ENCODE measurements around the gene NFATC3. TPM values are rescaled to one million over a fixed set of nuclear protein-coding genes. Genes with fewer than 3 reads are reported as not detected.
"Not testable (repeated sequence)": the region's sequence is repeated elsewhere in the genome, so short reads cannot be mapped to it uniquely, and the experiment has no call there.

Gene NFATC3
- total RNA-seq, 4 donors from 2014 or later: 27.5 to 107 (median 41.6) TPM

DNA sequence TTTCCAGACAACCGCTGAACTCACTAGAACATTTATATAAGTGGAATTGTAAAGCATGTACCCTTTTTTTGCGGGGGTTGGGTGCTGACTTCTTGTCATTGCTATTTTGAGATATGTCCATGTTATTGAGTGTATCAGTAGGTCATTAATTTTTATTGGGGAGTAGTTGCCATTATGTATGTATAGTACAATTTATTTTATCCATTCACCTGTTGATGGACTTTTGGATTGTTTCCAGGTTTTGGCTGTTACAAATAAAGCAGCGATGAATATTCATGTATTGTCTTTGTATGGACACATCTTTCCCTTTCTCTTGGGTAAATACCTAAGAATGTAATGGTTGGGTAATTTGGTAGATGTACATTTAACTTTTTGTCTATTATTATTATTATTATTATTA lies 12.7 kb downstream of the NFATC3 start:
- intact Hi-C loops (cut with DNase I; ENCODE audit: low total_unique reads): no loop called here

DNA sequence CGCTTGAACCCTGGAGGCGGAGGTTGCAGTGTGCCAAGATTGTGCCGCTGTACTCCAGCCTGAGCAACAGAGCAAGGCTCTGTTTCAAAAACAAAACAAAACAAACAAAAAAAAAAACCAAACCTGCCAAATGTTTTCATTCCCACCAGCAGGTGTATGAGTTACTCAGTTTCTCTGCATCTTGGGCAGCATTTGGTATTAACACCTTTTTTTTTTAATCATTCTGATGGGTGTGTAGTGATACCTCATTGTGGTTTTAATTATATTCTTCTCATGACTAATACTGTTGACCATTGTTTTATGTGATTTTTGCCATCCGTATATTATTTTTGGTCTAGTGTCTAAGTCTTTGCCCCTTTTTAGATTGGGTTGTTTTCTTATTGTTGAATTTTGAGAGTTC lies 15.3 kb downstream of the NFATC3 start:
- DNase-seq: no peak
- Histone ChIP-seq H3K27ac (no peak overlapping the region), H3K36me3 (no peaks in the 10 kb centered on the region), H3K27me3 (no peaks in the 10 kb centered on the region), H3K4me1 (peaks cover 0 to 11% (median 1%) of the 10 kb centered on the region in 4 donors), H3K4me3 (no peak overlapping the region), H3K9me3 (no peaks in the 10 kb centered on the region)
- intact Hi-C loops (cut with DNase I; ENCODE audit: low total_unique reads): no loop called here
- WGBS, 2 donors (ENCODE audit: low coverage in 1 of 2): 84 to 89% methylated on average over 4 of the region's 4 CpGs
- TF ChIP-seq EP300 (IDR thresholded peaks at IDR 0.05; ENCODE audit: low read depth) (no peak), POLR2A (IDR thresholded peaks at IDR 0.05) (no peak), POLR2AphosphoS5 (IDR thresholded peaks at IDR 0.05) (no peak)
- TF ChIP-seq, protein P1, sequence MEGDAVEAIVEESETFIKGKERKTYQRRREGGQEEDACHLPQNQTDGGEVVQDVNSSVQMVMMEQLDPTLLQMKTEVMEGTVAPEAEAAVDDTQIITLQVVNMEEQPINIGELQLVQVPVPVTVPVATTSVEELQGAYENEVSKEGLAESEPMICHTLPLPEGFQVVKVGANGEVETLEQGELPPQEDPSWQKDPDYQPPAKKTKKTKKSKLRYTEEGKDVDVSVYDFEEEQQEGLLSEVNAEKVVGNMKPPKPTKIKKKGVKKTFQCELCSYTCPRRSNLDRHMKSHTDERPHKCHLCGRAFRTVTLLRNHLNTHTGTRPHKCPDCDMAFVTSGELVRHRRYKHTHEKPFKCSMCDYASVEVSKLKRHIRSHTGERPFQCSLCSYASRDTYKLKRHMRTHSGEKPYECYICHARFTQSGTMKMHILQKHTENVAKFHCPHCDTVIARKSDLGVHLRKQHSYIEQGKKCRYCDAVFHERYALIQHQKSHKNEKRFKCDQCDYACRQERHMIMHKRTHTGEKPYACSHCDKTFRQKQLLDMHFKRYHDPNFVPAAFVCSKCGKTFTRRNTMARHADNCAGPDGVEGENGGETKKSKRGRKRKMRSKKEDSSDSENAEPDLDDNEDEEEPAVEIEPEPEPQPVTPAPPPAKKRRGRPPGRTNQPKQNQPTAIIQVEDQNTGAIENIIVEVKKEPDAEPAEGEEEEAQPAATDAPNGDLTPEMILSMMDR (IDR thresholded peaks at IDR 0.05): no peak
- in situ Hi-C loops (cut with MboI; ENCODE audit: low pct_ligation_motif_present in 1 of 4, low pct_unique_long_range_greater_than_20kb in 1 of 4, low sequenced_read_pairs in 3 of 4): no loop called here

More for the DNA sequence above, 12.7 kb downstream of the NFATC3 start:
- no peak for DNase-seq
- 87 to 95% methylated on average over 2 to 3 of the region's 3 CpGs for WGBS, 2 donors (ENCODE audit: low coverage in 1 of 2)
- H3K27me3 ChIP-seq: no peaks in the 10 kb centered on the region
- no peaks in the 10 kb centered on the region for H3K9me3 ChIP-seq
- H3K4me1 ChIP-seq: peaks cover 0 to 33% (median 2%) of the 10 kb centered on the region in 4 donors
- in situ Hi-C loops (cut with MboI; ENCODE audit: low pct_ligation_motif_present in 1 of 4, low pct_unique_long_range_greater_than_20kb in 1 of 4, low sequenced_read_pairs in 3 of 4): loop anchor here in 2 of 4 donors (5.0 to 25.0 kb wide), 2 partner anchors 44 to 139 kb away; partner anchors contain the start of genes ESRP2 (in 1 of the 2) and PLA2G15 (in 1 of the 2)
- no peaks in the 10 kb centered on the region for H3K36me3 ChIP-seq
- TF ChIP-seq POLR2A (IDR thresholded peaks at IDR 0.05) (no peak), EP300 (IDR thresholded peaks at IDR 0.05; ENCODE audit: low read depth) (no peak), POLR2AphosphoS5 (IDR thresholded peaks at IDR 0.05) (no peak)
- TF ChIP-seq, protein P1 (IDR thresholded peaks at IDR 0.05): no peak
- no peak overlapping the region for H3K27ac ChIP-seq
- no peak overlapping the region for H3K4me3 ChIP-seq

DNA sequence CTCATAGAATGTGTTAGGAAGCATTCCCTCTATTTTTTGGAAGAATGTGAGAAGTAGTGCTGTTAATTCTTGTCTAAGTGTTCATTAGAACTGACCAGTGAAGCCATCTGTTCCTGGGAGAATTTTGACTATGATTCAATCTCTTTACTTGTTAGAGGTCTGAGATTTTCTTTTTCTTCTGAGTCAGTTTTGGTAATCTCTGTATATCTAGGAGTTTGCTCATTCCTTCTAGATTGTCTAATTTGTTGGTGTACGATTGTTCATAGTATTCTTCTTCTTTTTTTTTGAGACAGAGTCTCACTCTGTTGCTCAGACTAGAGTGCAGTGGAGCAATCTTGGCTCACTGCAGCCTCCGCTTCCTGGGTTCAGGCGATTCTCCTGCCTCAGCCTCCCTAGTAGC lies 20.4 kb downstream of the NFATC3 start:
- WGBS, 2 donors (ENCODE audit: low coverage in 1 of 2): 90 to 94% methylated on average over 3 of the region's 3 CpGs
- peaks cover 0 to 17% (median 5%) of the 10 kb centered on the region in 4 donors for H3K4me1 ChIP-seq
- intact Hi-C loops (cut with DNase I; ENCODE audit: low total_unique reads) (no loop called here), in situ Hi-C loops (cut with MboI; ENCODE audit: low pct_ligation_motif_present in 1 of 4, low pct_unique_long_range_greater_than_20kb in 1 of 4, low sequenced_read_pairs in 3 of 4) (no loop called here)
- no peak overlapping the region for H3K4me3 ChIP-seq
- no peaks in the 10 kb centered on the region for H3K36me3 ChIP-seq
- DNase-seq: no peak
- TF ChIP-seq EP300 (IDR thresholded peaks at IDR 0.05; ENCODE audit: low read depth) (no peak), POLR2A (IDR thresholded peaks at IDR 0.05) (no peak), POLR2AphosphoS5 (IDR thresholded peaks at IDR 0.05) (no peak)
- TF ChIP-seq, protein P1 (IDR thresholded peaks at IDR 0.05): no peak
- no peak overlapping the region for H3K27ac ChIP-seq
- H3K9me3 ChIP-seq: peaks cover 0 to 11% of the 10 kb centered on the region in 2 donors
- no peaks in the 10 kb centered on the region for H3K27me3 ChIP-seq

DNA sequence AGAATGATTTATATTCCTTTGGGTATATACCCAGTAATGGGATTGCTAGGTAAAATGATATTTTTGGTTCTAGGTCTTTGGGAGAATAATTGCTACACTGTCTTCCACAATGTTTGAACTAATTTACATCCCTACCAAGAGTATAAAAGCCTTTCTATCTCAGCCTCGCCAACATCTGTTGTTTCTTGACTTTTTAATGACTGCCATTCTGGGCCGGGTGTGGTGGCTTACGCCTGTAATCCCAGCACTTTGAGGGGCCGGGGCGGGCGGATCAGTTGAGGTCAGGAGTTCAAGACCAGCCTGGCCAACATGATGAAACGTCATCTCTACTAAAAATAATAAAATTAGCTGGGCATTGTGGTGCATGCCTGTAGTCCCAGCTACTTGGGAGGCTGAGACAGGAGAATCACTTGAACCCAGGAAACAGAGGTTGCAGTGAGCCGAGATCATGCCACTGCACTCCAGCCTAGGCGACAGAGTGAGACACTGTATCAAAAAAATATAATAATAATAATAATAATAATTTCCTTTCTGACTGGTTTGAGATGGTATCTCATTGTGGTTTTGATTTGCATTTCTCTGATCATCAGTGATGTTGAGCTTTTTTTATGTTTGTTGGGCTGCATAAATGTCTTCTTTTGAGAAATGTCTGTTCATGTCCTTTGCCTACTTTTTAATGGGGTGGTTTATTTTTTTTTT lies 22.2 kb downstream of the NFATC3 start:
- DNase-seq; H3K27ac ChIP-seq; in situ Hi-C loops (cut with MboI; ENCODE audit: low pct_ligation_motif_present in 1 of 4, low pct_unique_long_range_greater_than_20kb in 1 of 4, low sequenced_read_pairs in 3 of 4); H3K27me3 ChIP-seq; H3K36me3 ChIP-seq; H3K4me3 ChIP-seq; intact Hi-C loops (cut with DNase I; ENCODE audit: low total_unique reads): not testable (repeated sequence)
- Histone ChIP-seq H3K9me3 (peaks cover 0 to 14% of the 10 kb centered on the region in 2 donors), H3K4me1 (peaks cover 0 to 16% (median 5%) of the 10 kb centered on the region in 4 donors)
- WGBS, 2 donors (ENCODE audit: low coverage in 1 of 2): 59 to 83% methylated on average over 2 to 9 of the region's 9 CpGs

DNA sequence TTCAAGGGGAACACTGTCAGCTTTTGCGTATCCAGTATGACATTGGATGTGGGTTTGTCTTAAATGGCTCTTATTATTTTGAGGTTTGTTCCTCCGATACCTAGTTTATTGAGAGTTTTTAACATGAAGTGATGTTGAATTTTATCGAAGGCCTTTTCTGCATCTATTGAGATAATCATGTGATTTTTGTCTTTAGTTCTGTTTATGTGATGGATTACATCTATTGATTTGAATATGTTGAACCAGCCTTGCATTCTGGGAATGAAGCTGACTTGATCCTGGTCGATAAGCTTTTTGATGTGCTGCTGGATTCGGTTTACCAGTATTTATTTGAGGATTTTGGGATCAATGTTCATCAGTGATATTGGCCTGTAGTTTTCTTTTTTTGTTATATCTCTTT lies 24.0 kb downstream of the NFATC3 start:
- H3K27me3 ChIP-seq; DNase-seq; H3K36me3 ChIP-seq; in situ Hi-C loops (cut with MboI; ENCODE audit: low pct_ligation_motif_present in 1 of 4, low pct_unique_long_range_greater_than_20kb in 1 of 4, low sequenced_read_pairs in 3 of 4); H3K4me3 ChIP-seq; intact Hi-C loops (cut with DNase I; ENCODE audit: low total_unique reads); H3K27ac ChIP-seq: not testable (repeated sequence)
- Histone ChIP-seq H3K4me1 (peaks cover 0 to 16% (median 5%) of the 10 kb centered on the region in 4 donors), H3K9me3 (peaks cover 0 to 14% of the 10 kb centered on the region in 2 donors)
- WGBS, 2 donors (ENCODE audit: low coverage in 1 of 2): 97 to 100% methylated on average over 3 to 5 of the region's 5 CpGs

DNA sequence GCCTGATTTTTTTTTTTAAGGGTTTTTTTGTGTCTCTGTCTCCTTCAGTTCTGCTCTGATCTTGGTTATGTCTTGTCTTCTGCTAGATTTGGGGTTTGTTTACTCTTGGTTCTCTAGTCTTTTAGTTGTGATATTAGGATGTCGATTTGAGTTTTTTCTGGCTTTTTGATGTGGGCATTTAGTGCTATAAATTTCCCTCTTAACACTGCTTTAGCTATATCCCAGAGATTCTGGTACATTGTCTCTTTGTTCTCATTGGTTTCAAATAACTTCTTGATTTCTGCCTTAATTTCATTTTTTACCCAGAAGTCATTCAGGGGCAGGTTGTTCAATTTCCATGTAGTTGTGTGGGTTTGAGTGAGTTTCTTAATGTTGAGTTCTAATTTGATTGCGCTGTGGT lies 25.4 kb downstream of the NFATC3 start:
- H3K4me1 ChIP-seq: peaks cover 0 to 19% (median 5%) of the 10 kb centered on the region in 4 donors
- H3K36me3 ChIP-seq; in situ Hi-C loops (cut with MboI; ENCODE audit: low pct_ligation_motif_present in 1 of 4, low pct_unique_long_range_greater_than_20kb in 1 of 4, low sequenced_read_pairs in 3 of 4); H3K27me3 ChIP-seq; intact Hi-C loops (cut with DNase I; ENCODE audit: low total_unique reads); H3K4me3 ChIP-seq; DNase-seq; H3K27ac ChIP-seq: not testable (repeated sequence)
- 94 to 95% methylated on average over 2 of the region's 2 CpGs for WGBS, 2 donors (ENCODE audit: low coverage in 1 of 2)
- H3K9me3 ChIP-seq: peaks cover 0 to 14% of the 10 kb centered on the region in 2 donors
